Suprapubic skin (tissue), 4 donors: Measurements from ENCODE around the gene HECTD2. TPM values are rescaled to one million over a fixed set of nuclear protein-coding genes. Genes with fewer than 3 reads are reported as not detected.

ENCODE experiments used
- DNase-seq, 2 donors: peaks; one replicate each; pipeline ENCODE4 v3.0.0-alpha.2; 2019; ENCODE audit warnings: low spot score in 2 of 2
- H3K27ac ChIP-seq: fragments of 200-600 bp; sonication (generic); one replicate; pipeline ENCODE4 v1.5.1; 2019
- H3K27me3 ChIP-seq: fragments of 200-600 bp; sonication (generic); one replicate; pipeline ENCODE4 v1.5.1; 2019
- H3K36me3 ChIP-seq: fragments of 200-600 bp; sonication (generic); one replicate; pipeline ENCODE4 v1.5.1; 2019
- H3K4me1 ChIP-seq: fragments of 200-600 bp; sonication (generic); one replicate; pipeline ENCODE4 v1.5.1; 2019
- H3K4me3 ChIP-seq: fragments of 200-600 bp; sonication (generic); one replicate; pipeline ENCODE4 v1.5.1; 2019; ENCODE audit warnings: mild to moderate bottlenecking
- H3K9me3 ChIP-seq: fragments of 200-600 bp; sonication (generic); one replicate; pipeline ENCODE4 v1.5.1; 2019
- EP300 ChIP-seq: sonication (generic); formaldehyde crosslinking; IDR thresholded peaks from one replicate; pipeline ENCODE4 v1.6.1; 2017; ENCODE audit warnings: antibody characterized with exemption
- POLR2A ChIP-seq, 2 donors: fragments of 450-650 bp; IDR thresholded peaks; one replicate each; pipeline ENCODE4 v1.6.1; 2017; ENCODE audit warnings: antibody characterized with exemption in 2 of 2, mild to moderate bottlenecking in 2 of 2, moderate library complexity in 2 of 2
- POLR2AphosphoS5 ChIP-seq, 3 donors: sonication (generic); formaldehyde crosslinking; IDR thresholded peaks; one replicate each; pipeline ENCODE4 v1.6.1; 2017; ENCODE audit warnings: antibody characterized with exemption in 3 of 3
- WGBS: methylation state at CpG from one replicate; pipeline ENCODE4 v1.1.5; 2018; 5-methylcytosine and 5-hydroxymethylcytosine counted together
- total RNA-seq, 4 donors: library from RNA; depleted of rRNA; stranded (reverse); fragments of >200 nt; gene quantifications; one replicate each; pipeline ENCODE4 v1.1.0, GENCODE V29; 2016
- TF ChIP-seq, protein P1 (sequence below), 2 donors: fragments of 200-600 bp in 1 of 2; fragments of 450-650 bp in 1 of 2; sonication (generic) in 1 of 2; IDR thresholded peaks; one replicate each; pipeline ENCODE4 v1.5.1; 2016 to 2019; ENCODE audit warnings: antibody characterized with exemption in 2 of 2, mild to moderate bottlenecking in 1 of 2, moderate library complexity in 1 of 2

Gene HECTD2
- total RNA-seq, 4 donors from 2014 or later = 3.4 to 10.5 (median 8.6) TPM

DNA sequence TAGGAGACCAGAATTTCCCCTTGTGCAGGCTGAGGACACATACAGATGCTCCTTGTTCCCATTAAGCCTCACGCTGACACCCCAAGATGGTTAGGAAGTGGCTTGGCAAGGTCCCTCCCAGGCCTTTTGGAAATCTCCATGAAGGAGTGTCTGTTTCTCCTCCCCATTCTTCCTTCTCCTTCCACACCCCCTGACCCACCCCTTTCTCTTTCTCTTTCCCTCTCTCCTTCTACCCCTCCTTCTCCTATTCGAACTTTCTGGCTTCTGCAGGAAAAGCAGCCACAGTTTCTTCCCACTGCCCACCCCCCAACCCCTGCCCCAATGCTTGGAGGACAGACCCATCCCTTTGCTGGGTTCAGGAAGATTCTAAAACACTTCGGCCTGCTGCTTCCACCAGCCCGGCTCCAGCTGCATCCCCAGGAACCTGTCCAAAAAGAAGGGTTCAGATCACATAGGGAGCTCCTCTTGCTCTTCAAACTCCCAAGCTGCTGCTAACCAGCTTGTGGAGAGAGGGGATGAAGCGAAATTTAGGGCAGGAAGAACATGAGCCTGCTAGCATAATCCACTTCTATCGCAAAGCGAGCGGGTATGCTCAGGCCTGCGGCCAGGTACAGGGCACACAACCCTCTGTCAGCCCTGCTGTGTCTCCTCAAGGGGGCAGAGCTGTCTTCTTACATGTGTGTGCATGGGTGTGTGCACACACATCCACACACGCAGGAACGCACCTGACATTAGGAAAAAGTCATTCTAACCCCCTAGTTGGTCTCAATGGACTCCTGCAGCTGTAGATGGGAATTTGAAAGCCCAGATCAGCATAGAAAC lies 142.3 kb downstream of the HECTD2 start:
- Histone ChIP-seq H3K27me3 (no peaks in the 10 kb centered on the region), H3K4me1 (peaks cover 26% of the 10 kb centered on the region), H3K4me3 (no peak overlapping the region), H3K27ac (no peak overlapping the region), H3K36me3 (no peaks in the 10 kb centered on the region), H3K9me3 (no peaks in the 10 kb centered on the region)
- TF ChIP-seq, protein P1, sequence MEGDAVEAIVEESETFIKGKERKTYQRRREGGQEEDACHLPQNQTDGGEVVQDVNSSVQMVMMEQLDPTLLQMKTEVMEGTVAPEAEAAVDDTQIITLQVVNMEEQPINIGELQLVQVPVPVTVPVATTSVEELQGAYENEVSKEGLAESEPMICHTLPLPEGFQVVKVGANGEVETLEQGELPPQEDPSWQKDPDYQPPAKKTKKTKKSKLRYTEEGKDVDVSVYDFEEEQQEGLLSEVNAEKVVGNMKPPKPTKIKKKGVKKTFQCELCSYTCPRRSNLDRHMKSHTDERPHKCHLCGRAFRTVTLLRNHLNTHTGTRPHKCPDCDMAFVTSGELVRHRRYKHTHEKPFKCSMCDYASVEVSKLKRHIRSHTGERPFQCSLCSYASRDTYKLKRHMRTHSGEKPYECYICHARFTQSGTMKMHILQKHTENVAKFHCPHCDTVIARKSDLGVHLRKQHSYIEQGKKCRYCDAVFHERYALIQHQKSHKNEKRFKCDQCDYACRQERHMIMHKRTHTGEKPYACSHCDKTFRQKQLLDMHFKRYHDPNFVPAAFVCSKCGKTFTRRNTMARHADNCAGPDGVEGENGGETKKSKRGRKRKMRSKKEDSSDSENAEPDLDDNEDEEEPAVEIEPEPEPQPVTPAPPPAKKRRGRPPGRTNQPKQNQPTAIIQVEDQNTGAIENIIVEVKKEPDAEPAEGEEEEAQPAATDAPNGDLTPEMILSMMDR (IDR thresholded peaks at IDR 0.05) = peak in 1 of 2 donors; percentile 14
- TF ChIP-seq POLR2AphosphoS5 (IDR thresholded peaks at IDR 0.05) = no peak
- 77% methylated on average over 11 of the region's 11 CpGs for WGBS
- DNase-seq = no peak

DNA sequence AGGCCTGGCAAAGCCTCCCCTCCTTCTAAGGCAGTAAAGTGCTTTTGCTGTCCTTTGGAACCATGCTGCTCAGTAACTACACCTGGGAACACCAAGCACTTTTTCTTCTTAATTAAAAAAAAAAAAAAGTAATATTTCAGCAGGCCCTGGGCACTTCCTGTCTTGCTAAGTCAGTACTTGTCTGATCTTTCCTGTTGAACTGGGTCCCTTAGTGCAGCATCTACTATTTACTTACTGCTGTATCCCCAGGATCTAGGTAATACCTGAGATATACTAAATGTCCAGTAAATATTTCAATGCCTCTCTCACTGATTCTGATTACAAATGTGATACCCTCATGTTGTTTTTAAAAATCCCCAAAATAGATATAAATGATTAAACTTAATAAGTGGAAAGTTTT lies 145.3 kb downstream of the HECTD2 start:
- Histone ChIP-seq H3K4me3 (no peak overlapping the region), H3K4me1 (peaks cover 26% of the 10 kb centered on the region), H3K9me3 (no peaks in the 10 kb centered on the region), H3K36me3 (no peaks in the 10 kb centered on the region), H3K27me3 (no peaks in the 10 kb centered on the region), H3K27ac (peak overlapping the region; percentile 15)
- DNase-seq = no peak
- no peak for TF ChIP-seq POLR2AphosphoS5 (IDR thresholded peaks at IDR 0.05)
- no peak for TF ChIP-seq EP300
- TF ChIP-seq POLR2A (IDR thresholded peaks at IDR 0.05) = no peak
- TF ChIP-seq, protein P1 (IDR thresholded peaks at IDR 0.05) = no peak

DNA sequence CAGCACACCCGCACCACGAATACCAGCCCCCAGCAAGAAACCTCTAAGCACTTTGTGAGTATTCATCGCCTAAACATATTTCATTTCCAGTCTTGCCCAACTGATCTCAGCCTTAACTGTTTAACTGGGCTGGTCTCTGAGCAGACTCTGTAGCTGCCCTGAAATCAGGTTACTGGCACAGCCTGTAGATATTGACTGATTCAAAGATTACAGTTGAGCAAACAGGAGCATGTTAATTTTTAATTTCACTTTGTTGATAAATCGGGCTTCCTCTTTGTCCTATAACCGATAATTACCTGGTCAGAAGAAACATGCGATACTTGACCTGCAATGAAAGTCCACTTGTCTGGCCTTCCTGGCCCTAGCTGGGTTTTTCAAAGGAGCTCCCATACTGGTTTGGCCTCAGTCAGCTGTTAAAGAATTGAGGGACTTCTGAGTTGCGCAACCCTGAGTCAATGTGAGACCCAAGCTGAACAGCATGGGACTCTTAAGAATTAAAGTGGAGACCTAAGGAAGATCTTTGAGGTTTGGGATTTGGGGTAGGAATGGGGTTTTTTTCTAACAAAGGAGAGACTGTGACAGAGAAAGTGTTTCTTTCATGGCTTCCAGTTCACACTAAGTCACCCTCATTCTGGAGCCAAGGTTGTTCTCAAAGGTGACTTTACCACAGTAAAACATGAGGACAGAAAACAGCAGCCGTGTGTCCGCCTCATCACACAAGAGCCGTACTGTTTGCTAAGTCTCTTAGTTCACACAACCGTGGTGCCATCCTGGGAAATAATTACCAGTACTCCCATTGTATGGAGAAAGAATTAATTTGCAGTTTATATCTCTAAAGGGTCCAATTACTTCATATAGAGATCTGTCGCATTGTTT lies 146.8 kb downstream of the HECTD2 start:
- H3K27ac ChIP-seq = no peak overlapping the region
- no peaks in the 10 kb centered on the region for H3K36me3 ChIP-seq
- TF ChIP-seq EP300 = no peak
- TF ChIP-seq POLR2A (IDR thresholded peaks at IDR 0.05) = no peak
- TF ChIP-seq, protein P1 (IDR thresholded peaks at IDR 0.05) = no peak
- TF ChIP-seq POLR2AphosphoS5 (IDR thresholded peaks at IDR 0.05) = no peak
- peaks cover 26% of the 10 kb centered on the region for H3K4me1 ChIP-seq
- H3K27me3 ChIP-seq = no peaks in the 10 kb centered on the region
- WGBS = 77% methylated on average over 12 of the region's 12 CpGs
- H3K9me3 ChIP-seq = no peaks in the 10 kb centered on the region
- DNase-seq = no peak
- no peak overlapping the region for H3K4me3 ChIP-seq

DNA sequence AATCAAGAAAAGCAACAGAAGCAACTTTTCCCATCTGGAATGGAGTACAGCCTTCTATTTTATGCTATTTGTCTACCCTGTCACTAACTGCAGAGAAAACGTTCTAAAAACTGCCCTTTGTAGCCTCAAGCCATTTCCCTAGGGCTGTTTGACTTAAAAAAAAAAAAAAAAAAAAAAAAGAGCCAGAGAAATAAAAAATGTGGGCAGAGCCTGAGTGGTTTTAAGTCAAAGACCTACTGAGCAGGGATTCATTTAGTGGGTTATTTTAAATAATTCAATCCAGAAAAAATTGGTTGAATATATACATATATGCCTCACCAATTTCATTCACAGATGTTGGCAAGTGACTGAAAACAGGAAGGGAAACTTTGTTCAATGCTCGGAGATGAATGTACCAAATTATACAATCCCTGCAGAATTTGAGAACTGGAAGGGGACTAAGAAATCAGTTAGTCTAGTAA lies 147.5 kb downstream of the HECTD2 start:
- DNase-seq = no peak
- no peak overlapping the region for H3K27ac ChIP-seq

More for the DNA sequence above, 147.5 kb downstream of the HECTD2 start:
- TF ChIP-seq, protein P1 (IDR thresholded peaks at IDR 0.05) = no peak
- no peak for TF ChIP-seq POLR2A (IDR thresholded peaks at IDR 0.05)
- TF ChIP-seq EP300 = no peak
- no peak for TF ChIP-seq POLR2AphosphoS5 (IDR thresholded peaks at IDR 0.05)
- no peaks in the 10 kb centered on the region for H3K36me3 ChIP-seq
- peaks cover 26% of the 10 kb centered on the region for H3K4me1 ChIP-seq
- no peaks in the 10 kb centered on the region for H3K27me3 ChIP-seq
- H3K9me3 ChIP-seq = no peaks in the 10 kb centered on the region
- 34% methylated on average over 2 of the region's 2 CpGs for WGBS
- no peak overlapping the region for H3K4me3 ChIP-seq
